Measurements from ENCODE around the gene SH3RF1. TPM values are rescaled to one million over a fixed set of nuclear protein-coding genes. Genes with fewer than 3 reads are reported as not detected.
"Not testable (repeated sequence)": the region's sequence is repeated elsewhere in the genome, so short reads cannot be mapped to it uniquely, and the experiment has no call there.

Gene SH3RF1
- total RNA-seq, 1 donor from 2014 or later, result 21.6 TPM

DNA sequence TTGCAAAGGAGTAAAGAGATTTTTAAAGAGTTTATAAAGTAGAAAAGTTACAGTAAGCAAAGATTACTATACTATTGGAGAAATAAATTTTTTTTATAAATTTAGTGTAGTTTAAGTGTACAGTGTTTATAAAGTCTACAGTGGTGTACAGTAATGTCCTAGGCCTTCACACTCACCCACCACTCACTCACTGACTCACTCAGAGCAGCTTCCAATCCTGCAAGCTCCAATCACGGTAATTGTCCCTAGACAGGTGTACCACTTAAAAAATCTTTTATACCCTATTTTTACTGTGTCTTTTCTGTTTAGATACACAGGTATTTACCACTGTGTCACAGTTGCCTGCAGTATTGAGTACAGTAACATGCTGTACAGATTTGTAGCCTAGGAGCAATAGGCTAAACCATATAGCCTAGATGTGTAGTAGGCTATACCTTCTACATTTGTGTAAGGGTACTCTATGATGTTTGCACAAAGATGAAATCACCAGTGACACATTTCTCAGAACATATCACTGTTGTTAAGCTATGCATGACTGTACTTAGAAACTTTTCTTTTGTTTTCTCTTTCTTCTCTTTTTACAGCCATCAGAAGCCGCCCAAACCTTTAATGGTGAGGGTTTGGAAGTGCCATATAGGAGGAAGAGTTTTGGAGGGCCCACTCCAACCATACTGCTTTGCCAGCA, 11.8 kb upstream of the SH3RF1 start:
- H3K27me3 Mint-ChIP-seq, result peaks cover 6% of the 10 kb centered on the region
- H3K4me3 Mint-ChIP-seq, result no peak overlapping the region
- H3K27ac Mint-ChIP-seq, result no peak overlapping the region
- H3K36me3 Mint-ChIP-seq, result no peaks in the 10 kb centered on the region
- no peak for DNase-seq (ENCODE audit: extremely low spot score, unreplicated experiment)
- H3K4me1 Mint-ChIP-seq (ENCODE audit: unreplicated experiment), result peaks cover 8% of the 10 kb centered on the region
- H3K9me3 Mint-ChIP-seq, result no peaks in the 10 kb centered on the region
- no peak for TF ChIP-seq CTCF (conservative IDR thresholded peaks at IDR 0.05)

DNA sequence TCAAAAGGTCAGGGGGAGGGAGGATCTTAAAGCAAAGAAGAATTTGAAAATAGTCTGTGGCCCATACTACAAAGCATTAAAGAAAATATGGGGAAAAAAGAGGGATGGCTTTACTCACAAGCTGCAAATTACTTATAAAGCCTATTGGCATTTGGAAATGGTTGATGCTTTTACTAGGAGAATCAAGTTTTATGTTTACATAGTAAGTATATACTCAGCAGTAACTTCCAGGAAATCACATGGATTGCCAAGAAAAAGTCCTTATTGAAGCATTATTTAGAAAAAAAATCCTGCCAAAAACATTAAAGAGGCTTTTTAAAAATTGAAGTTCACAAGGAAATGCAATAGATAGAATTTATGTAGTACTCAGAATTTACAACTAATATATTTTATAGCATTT, 8.4 kb upstream of the SH3RF1 start:
- DNase-seq (ENCODE audit: extremely low spot score, unreplicated experiment), result no peak
- TF ChIP-seq CTCF (conservative IDR thresholded peaks at IDR 0.05), result no peak
- no peaks in the 10 kb centered on the region for H3K36me3 Mint-ChIP-seq
- no peak overlapping the region for H3K4me3 Mint-ChIP-seq
- H3K4me1 Mint-ChIP-seq (ENCODE audit: unreplicated experiment), result peaks cover 30% of the 10 kb centered on the region
- no peak overlapping the region for H3K27ac Mint-ChIP-seq
- peaks cover 6% of the 10 kb centered on the region for H3K27me3 Mint-ChIP-seq
- no peaks in the 10 kb centered on the region for H3K9me3 Mint-ChIP-seq

DNA sequence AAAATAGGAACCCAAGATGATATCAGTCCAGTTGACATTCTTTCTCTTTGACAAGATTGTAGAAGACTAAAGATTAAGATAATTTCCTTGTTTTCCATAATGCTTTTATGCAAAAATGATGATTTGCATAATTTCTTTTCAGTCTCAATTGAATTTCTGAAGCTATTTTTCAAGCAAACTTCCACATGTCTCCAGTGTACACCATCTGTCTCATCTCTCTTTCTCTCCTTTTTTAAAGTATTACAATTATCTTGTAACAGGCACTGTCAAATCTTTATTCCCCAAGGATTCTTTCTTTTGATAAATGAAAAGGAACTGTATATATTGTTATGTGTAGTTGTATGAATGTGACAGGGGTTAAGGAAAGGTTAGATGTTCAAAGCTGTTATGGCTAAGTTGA, 7.9 kb upstream of the SH3RF1 start:
- peaks cover 6% of the 10 kb centered on the region for H3K27me3 Mint-ChIP-seq
- no peak overlapping the region for H3K27ac Mint-ChIP-seq
- H3K4me3 Mint-ChIP-seq, result no peak overlapping the region
- peaks cover 30% of the 10 kb centered on the region for H3K4me1 Mint-ChIP-seq (ENCODE audit: unreplicated experiment)
- no peaks in the 10 kb centered on the region for H3K9me3 Mint-ChIP-seq
- no peak for DNase-seq (ENCODE audit: extremely low spot score, unreplicated experiment)
- no peak for TF ChIP-seq CTCF (conservative IDR thresholded peaks at IDR 0.05)
- no peaks in the 10 kb centered on the region for H3K36me3 Mint-ChIP-seq

DNA sequence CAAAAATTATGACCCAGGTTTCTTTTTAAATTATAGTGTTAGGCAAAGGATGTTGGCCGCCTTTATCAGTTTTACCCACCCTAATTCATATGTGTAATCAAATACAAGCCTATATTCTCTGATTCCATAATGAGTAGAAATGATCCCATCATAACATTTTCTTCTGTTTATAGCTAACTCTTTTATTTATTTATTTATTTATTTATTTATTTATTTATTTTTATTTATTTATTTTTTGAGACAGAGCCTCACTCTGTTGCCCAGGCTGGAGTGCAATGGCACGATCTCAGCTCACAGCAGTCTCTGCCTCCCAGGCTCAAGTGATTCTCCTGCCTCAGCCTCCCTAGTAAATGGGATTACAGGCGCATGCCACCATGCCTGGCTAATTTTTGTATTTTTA, 7.1 kb upstream of the SH3RF1 start:
- H3K9me3 Mint-ChIP-seq; H3K27ac Mint-ChIP-seq; DNase-seq (ENCODE audit: extremely low spot score, unreplicated experiment); H3K27me3 Mint-ChIP-seq; H3K36me3 Mint-ChIP-seq; H3K4me3 Mint-ChIP-seq: not testable (repeated sequence)
- peaks cover 30% of the 10 kb centered on the region for H3K4me1 Mint-ChIP-seq (ENCODE audit: unreplicated experiment)

DNA sequence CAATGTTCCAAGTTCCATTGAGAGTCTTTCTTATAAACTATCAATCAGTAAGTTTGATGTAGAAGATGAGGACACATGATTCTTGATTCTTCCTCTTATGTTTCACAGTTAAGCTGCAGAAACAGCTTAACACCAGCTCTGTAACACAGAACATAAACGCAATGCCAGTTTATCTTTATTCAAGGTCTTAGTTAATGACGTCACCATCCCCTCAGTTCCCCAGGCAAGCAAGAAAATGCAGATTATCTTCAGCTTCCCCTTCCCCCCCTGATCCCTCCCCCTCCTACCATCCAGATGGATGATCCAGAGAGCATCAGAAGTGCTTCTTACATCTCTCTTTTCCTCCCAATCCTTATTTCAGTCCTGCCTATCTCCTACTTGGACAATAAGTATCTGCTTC, 4.4 kb upstream of the SH3RF1 start:
- no peaks in the 10 kb centered on the region for H3K27me3 Mint-ChIP-seq
- TF ChIP-seq CTCF (conservative IDR thresholded peaks at IDR 0.05), result no peak
- H3K4me3 Mint-ChIP-seq, result no peak overlapping the region
- H3K27ac Mint-ChIP-seq, result no peak overlapping the region
- H3K4me1 Mint-ChIP-seq (ENCODE audit: unreplicated experiment), result peaks cover 35% of the 10 kb centered on the region
- no peaks in the 10 kb centered on the region for H3K9me3 Mint-ChIP-seq
- H3K36me3 Mint-ChIP-seq, result no peaks in the 10 kb centered on the region
- no peak for DNase-seq (ENCODE audit: extremely low spot score, unreplicated experiment)

DNA sequence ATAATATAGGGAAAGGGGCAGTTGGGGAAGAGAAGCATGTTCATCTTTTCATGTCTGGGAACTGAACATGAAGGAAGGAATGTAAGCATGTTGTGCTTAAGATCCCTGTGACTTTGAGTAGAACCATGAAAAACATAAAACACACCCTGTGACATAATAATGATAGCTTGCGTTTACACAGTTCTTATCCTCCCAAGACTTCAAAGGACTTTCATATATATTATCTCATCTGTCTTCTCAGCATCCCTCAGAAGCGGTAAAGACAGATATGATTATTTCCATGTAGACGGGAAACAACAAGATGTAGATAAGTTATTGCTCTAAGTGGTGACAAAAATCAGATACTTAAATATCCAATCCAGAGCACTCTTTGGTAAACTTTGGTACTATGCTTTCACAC, 3.3 kb upstream of the SH3RF1 start:
- peak overlapping the region; percentile 44 for H3K27ac Mint-ChIP-seq
- no peaks in the 10 kb centered on the region for H3K9me3 Mint-ChIP-seq
- H3K4me1 Mint-ChIP-seq (ENCODE audit: unreplicated experiment), result peaks cover 37% of the 10 kb centered on the region
- TF ChIP-seq CTCF (conservative IDR thresholded peaks at IDR 0.05), result no peak
- DNase-seq (ENCODE audit: extremely low spot score, unreplicated experiment), result no peak
- no peaks in the 10 kb centered on the region for H3K36me3 Mint-ChIP-seq
- H3K4me3 Mint-ChIP-seq, result peak overlapping the region; percentile 29
- no peaks in the 10 kb centered on the region for H3K27me3 Mint-ChIP-seq

Measured in type B pancreatic cell (in vitro differentiated cells).